ENCODE measurements around the gene P2RY1. TPM values are rescaled to one million over a fixed set of nuclear protein-coding genes. Genes with fewer than 3 reads are reported as not detected.

Gene P2RY1
- total and polyA plus RNA-seq, 4 donors = 3.3 to 20.2 (median 10.4) TPM

DNA sequence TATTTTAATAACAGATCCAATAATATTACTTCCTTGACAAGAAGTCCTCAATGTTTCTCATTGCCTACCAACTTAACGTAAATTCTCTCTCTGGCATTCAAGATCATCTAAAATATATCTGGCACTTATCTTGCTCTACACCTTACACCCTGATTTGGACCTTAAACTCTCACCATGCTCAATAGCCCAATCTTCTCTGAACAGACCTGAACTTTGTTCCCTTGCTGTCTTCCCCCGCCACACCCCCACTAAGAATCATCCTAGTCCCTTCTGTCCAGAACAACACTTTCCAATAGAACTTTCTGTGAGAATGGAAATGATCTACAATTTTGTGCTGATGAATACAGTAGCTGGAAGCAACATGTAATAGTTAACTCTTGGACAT is 44.9 kb downstream of the P2RY1 start:
- WGBS, 2 donors = 63 to 97% methylated on average over 2 of the region's 2 CpGs
- DNase-seq (no peak), ATAC-seq (ENCODE audit: insufficient read depth, low FRiP score) (no peak)
- Histone ChIP-seq H3K4me1 (ENCODE audit: control insufficient read depth in 5 of 5, insufficient read depth in 5 of 5, low read length in 5 of 5) (no peaks in the 10 kb centered on the region), H3K9ac (ENCODE audit: insufficient read depth in 1 of 2, low read length in 2 of 2) (no peak overlapping the region), H3K36me3 (ENCODE audit: control insufficient read depth in 4 of 4, insufficient read depth in 4 of 4, low read length in 4 of 4) (no peaks in the 10 kb centered on the region), H3K4me3 (no peak overlapping the region), H3K27me3 (ENCODE audit: control insufficient read depth in 3 of 3, insufficient read depth in 3 of 3, low read length in 2 of 3) (peaks cover 0 to 11% (median 0%) of the 10 kb centered on the region in 3 donors), H3K9me3 (ENCODE audit: control insufficient read depth in 4 of 4, insufficient read depth in 3 of 4, low read length in 3 of 4) (no peaks in the 10 kb centered on the region), H3K27ac (ENCODE audit: low read depth in 1 of 2, low read length in 1 of 2) (no peak overlapping the region)
- TF ChIP-seq, protein P1, sequence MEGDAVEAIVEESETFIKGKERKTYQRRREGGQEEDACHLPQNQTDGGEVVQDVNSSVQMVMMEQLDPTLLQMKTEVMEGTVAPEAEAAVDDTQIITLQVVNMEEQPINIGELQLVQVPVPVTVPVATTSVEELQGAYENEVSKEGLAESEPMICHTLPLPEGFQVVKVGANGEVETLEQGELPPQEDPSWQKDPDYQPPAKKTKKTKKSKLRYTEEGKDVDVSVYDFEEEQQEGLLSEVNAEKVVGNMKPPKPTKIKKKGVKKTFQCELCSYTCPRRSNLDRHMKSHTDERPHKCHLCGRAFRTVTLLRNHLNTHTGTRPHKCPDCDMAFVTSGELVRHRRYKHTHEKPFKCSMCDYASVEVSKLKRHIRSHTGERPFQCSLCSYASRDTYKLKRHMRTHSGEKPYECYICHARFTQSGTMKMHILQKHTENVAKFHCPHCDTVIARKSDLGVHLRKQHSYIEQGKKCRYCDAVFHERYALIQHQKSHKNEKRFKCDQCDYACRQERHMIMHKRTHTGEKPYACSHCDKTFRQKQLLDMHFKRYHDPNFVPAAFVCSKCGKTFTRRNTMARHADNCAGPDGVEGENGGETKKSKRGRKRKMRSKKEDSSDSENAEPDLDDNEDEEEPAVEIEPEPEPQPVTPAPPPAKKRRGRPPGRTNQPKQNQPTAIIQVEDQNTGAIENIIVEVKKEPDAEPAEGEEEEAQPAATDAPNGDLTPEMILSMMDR (IDR thresholded peaks at IDR 0.05; ENCODE audit: control extremely low read depth, extremely low read depth) = no peak

DNA sequence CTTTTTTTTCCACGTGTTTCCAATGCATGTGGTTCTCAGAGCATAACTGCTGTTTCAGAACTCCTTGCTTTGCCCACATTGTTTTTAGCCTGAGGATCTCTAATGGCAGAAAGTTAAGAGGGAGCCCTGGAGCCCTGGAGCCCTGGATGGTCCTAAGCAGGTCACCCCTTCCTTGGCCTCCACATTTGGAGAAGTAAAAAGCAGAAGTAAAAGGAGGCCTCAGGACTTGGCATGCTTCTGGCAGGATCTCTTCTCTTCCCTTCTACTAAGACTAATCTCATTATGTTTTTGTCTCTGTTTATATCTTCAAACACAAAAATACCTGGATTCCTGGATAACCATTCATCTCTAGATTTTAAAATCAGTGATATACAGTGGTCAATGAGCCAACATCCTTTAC is 50.1 kb downstream of the P2RY1 start:
- no peak overlapping the region for H3K27ac ChIP-seq (ENCODE audit: low read depth in 1 of 2, low read length in 1 of 2)
- TF ChIP-seq, protein P1 (IDR thresholded peaks at IDR 0.05; ENCODE audit: control extremely low read depth, extremely low read depth) = no peak
- H3K9ac ChIP-seq (ENCODE audit: insufficient read depth in 1 of 2, low read length in 2 of 2) = no peak overlapping the region
- H3K27me3 ChIP-seq (ENCODE audit: control insufficient read depth in 3 of 3, insufficient read depth in 3 of 3, low read length in 2 of 3) = peaks cover 0 to 13% (median 0%) of the 10 kb centered on the region in 3 donors
- WGBS, 2 donors = 37 to 55% methylated on average over 1 of the region's 1 CpG
- no peak for ATAC-seq (ENCODE audit: insufficient read depth, low FRiP score)
- peaks cover 0 to 2% (median 0%) of the 10 kb centered on the region in 4 donors for H3K9me3 ChIP-seq (ENCODE audit: control insufficient read depth in 4 of 4, insufficient read depth in 3 of 4, low read length in 3 of 4)
- H3K36me3 ChIP-seq (ENCODE audit: control insufficient read depth in 4 of 4, insufficient read depth in 4 of 4, low read length in 4 of 4) = no peaks in the 10 kb centered on the region
- no peak overlapping the region for H3K4me3 ChIP-seq
- no peak for DNase-seq
- peaks cover 0 to 4% (median 0%) of the 10 kb centered on the region in 5 donors for H3K4me1 ChIP-seq (ENCODE audit: control insufficient read depth in 5 of 5, insufficient read depth in 5 of 5, low read length in 5 of 5)

Small RNAs within 50 kb of the gene (small RNA-seq; reads per million reads assigned to genes)
- not detected for gene ATP5MGP5 (ENCODE audit: low replicate concordance)
